ENCODE measurements around the gene GRIA3. TPM values are rescaled to one million over a fixed set of nuclear protein-coding genes. Genes with fewer than 3 reads are reported as not detected.

GRIA3 gene
- total RNA-seq, 4 donors from 2014 or later = 0.60 to 2.3 (median 1.0) TPM

DNA sequence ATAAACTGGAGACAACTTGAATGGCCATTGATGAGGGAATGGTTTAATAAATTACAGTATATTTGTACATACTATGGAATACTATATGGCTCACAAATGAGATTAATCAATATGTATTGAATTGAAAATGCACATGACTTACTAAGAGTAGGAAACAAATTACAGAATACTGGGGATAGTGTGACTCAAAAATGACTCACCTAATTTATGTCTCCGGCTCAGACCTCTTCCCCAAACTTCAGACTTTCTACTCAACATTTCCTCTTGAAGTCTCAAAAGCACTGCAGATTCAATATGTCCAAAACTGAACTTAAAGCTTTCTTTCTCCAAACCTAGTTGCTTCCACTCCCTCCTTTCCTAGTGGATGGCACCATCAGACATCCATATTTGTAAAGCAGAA is 28.8 kb upstream of the GRIA3 start:
- DNase-seq (ENCODE audit: low spot score in 2 of 2) = no peak
- TF ChIP-seq, protein P1, sequence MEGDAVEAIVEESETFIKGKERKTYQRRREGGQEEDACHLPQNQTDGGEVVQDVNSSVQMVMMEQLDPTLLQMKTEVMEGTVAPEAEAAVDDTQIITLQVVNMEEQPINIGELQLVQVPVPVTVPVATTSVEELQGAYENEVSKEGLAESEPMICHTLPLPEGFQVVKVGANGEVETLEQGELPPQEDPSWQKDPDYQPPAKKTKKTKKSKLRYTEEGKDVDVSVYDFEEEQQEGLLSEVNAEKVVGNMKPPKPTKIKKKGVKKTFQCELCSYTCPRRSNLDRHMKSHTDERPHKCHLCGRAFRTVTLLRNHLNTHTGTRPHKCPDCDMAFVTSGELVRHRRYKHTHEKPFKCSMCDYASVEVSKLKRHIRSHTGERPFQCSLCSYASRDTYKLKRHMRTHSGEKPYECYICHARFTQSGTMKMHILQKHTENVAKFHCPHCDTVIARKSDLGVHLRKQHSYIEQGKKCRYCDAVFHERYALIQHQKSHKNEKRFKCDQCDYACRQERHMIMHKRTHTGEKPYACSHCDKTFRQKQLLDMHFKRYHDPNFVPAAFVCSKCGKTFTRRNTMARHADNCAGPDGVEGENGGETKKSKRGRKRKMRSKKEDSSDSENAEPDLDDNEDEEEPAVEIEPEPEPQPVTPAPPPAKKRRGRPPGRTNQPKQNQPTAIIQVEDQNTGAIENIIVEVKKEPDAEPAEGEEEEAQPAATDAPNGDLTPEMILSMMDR (IDR thresholded peaks at IDR 0.05) = no peak
- TF ChIP-seq EP300 (IDR thresholded peaks at IDR 0.05) (no peak), POLR2A (IDR thresholded peaks at IDR 0.05) (no peak)
- H3K27ac ChIP-seq = no peak overlapping the region
- H3K27me3 ChIP-seq = no peaks in the 10 kb centered on the region
- no peak overlapping the region for H3K4me3 ChIP-seq
- H3K36me3 ChIP-seq = no peaks in the 10 kb centered on the region
- no peaks in the 10 kb centered on the region for H3K4me1 ChIP-seq
- WGBS, 2 donors = 69 to 78% methylated on average over 1 of the region's 1 CpG
- no peaks in the 10 kb centered on the region for H3K9me3 ChIP-seq

DNA sequence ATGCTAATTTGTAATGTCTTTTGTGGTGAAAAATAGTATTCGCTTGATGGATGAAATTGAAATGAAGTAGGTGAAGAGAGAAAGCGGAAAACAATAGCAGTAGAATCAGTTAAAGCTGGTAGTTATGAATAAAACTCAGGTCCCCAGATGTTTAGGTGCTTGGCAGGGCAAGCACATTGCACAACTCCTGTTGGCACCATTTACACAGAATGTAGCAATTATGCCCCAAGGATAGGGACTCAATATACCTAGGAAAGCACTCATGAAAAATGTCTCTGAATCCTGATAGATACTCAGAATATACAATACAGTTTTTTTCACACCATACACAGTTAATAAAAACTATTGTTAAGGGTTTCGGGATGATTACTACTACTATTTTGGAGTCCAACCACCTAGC is 26.5 kb upstream of the GRIA3 start:
- TF ChIP-seq POLR2A (IDR thresholded peaks at IDR 0.05) (no peak), EP300 (IDR thresholded peaks at IDR 0.05) (no peak)
- TF ChIP-seq, protein P1 (IDR thresholded peaks at IDR 0.05) = no peak
- Histone ChIP-seq H3K9me3 (peaks cover 0 to 4% (median 0%) of the 10 kb centered on the region in 4 donors), H3K4me3 (no peak overlapping the region), H3K27me3 (no peaks in the 10 kb centered on the region), H3K4me1 (no peaks in the 10 kb centered on the region), H3K36me3 (no peaks in the 10 kb centered on the region), H3K27ac (no peak overlapping the region)
- 78 to 95% methylated on average over 3 of the region's 3 CpGs for WGBS, 2 donors
- DNase-seq (ENCODE audit: low spot score in 2 of 2) = no peak

DNA sequence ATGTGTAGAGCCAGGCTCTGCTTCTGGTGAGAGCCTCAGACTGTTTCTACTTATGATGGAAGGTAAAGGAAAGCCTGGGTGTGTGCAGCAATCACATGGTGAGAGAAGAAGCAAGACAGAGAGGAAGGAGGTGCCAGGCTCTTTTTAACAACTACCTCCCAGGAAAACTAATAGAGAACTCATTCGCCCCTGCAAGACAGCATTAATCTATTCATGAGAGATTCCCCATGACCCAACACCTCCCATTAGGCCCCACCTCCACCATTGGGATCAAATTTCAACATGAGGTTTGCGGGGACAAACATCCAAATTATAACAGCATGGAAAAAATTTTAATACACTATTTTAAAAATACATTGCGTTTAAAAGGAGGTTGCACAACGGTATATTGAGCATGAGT is 24.7 kb upstream of the GRIA3 start:
- Histone ChIP-seq H3K9me3 (peaks cover 0 to 4% (median 0%) of the 10 kb centered on the region in 4 donors), H3K36me3 (no peaks in the 10 kb centered on the region), H3K4me1 (no peaks in the 10 kb centered on the region), H3K4me3 (no peak overlapping the region), H3K27ac (no peak overlapping the region), H3K27me3 (no peaks in the 10 kb centered on the region)
- no peak for DNase-seq (ENCODE audit: low spot score in 2 of 2)
- no peak for TF ChIP-seq EP300 (IDR thresholded peaks at IDR 0.05)
- TF ChIP-seq, protein P1 (IDR thresholded peaks at IDR 0.05) = no peak
- TF ChIP-seq POLR2A (IDR thresholded peaks at IDR 0.05) = no peak
- WGBS, 2 donors = 72 to 76% methylated on average over 4 of the region's 4 CpGs

DNA sequence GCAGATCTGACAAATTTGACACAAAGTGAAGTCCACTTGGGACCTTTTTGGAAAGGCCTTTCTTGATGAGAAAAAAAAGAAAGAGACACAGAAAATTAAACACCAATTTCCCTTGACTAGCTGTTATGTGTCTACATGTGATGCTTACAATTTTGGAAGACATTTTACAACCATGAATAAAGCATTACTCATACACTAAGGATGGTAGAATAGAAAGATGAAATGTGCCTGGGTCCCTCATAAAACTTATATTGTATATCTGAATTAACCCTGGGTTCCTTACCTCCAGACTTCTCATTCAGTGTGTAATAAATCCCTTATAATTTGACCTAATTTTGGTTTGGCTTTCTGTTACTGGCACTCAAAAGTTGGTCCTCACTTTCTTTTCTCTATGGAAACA is 16.5 kb upstream of the GRIA3 start:
- H3K4me3 ChIP-seq = no peak overlapping the region
- no peaks in the 10 kb centered on the region for H3K27me3 ChIP-seq
- H3K27ac ChIP-seq = no peak overlapping the region
- H3K9me3 ChIP-seq = no peaks in the 10 kb centered on the region
- no peak for DNase-seq (ENCODE audit: low spot score in 2 of 2)
- no peaks in the 10 kb centered on the region for H3K4me1 ChIP-seq
- H3K36me3 ChIP-seq = no peaks in the 10 kb centered on the region
- TF ChIP-seq POLR2A (IDR thresholded peaks at IDR 0.05) (no peak), EP300 (IDR thresholded peaks at IDR 0.05) (no peak)
- TF ChIP-seq, protein P1 (IDR thresholded peaks at IDR 0.05) = no peak

DNA sequence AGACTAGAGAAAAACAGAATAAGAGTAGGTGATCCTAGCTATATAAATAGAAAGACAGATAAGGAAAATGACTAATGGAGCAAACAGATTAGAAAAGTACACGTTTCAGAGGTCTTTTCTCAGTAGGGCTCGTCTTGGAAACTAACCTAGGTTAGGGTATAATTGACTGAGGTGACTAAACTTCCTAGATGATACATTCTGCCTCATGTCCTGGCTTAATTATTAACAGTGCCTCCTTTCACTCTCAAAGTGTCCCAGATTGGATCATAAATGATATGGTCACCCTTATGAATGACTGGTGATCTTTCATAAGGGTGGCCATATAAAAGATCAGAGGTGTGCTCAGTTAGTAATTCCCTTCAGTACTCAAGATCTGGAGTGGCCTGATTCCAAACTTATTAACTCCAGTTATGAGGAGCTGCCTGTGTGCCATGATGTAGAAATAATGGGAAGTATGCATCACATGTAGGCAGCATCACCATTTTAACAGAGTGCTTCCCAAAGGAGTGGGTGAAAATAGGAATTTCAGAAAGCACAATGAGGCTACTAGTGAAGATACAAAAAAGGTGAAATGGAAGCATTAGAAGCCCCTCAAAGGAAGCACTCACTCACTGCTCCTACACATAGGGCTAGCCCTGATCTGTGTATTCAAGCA is 14.7 kb upstream of the GRIA3 start:
- H3K9me3 ChIP-seq = no peaks in the 10 kb centered on the region

More for the DNA sequence above, 14.7 kb upstream of the GRIA3 start:
- Histone ChIP-seq H3K4me3 (no peak overlapping the region), H3K36me3 (no peaks in the 10 kb centered on the region), H3K4me1 (no peaks in the 10 kb centered on the region), H3K27ac (no peak overlapping the region), H3K27me3 (no peaks in the 10 kb centered on the region)
- TF ChIP-seq, protein P1 (IDR thresholded peaks at IDR 0.05) = no peak
- no peak for TF ChIP-seq EP300 (IDR thresholded peaks at IDR 0.05)
- WGBS, 2 donors = 35 to 45% methylated on average over 2 of the region's 2 CpGs
- no peak for DNase-seq (ENCODE audit: low spot score in 2 of 2)
